GM20431 (cell line): ENCODE results near the gene PLEKHA8.

Source experiments
- in situ Hi-C: fragments of 300-500 bp; cut with MseI, MboI; formaldehyde crosslinking; loops from one replicate; pipeline ENCODE4 v1.15.0; 2020; ENCODE audit warnings: low sequenced_read_pairs; ENCODE audit not compliant: unreplicated experiment

The PLEKHA8 gene

DNA sequence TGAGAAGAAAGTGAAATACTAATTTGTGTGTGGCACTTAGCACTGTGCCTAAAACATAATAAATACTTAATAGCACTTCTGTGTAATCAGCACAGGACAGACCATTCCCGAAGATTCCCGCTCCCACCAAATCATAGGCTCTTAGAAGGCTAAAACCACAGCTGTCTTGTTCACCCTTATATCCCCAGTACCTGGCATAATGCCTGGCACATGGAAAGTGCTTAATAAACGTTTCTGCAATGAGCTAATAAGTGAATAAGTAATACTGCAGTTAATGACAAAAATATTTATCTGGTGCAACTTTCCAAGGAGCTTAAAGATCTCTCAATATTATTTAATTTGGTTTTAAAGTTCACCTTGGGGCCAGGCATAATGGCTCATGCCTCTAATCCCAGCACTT, 149.8 kb downstream of the PLEKHA8 start:
- in situ Hi-C loops = no loop called here

DNA sequence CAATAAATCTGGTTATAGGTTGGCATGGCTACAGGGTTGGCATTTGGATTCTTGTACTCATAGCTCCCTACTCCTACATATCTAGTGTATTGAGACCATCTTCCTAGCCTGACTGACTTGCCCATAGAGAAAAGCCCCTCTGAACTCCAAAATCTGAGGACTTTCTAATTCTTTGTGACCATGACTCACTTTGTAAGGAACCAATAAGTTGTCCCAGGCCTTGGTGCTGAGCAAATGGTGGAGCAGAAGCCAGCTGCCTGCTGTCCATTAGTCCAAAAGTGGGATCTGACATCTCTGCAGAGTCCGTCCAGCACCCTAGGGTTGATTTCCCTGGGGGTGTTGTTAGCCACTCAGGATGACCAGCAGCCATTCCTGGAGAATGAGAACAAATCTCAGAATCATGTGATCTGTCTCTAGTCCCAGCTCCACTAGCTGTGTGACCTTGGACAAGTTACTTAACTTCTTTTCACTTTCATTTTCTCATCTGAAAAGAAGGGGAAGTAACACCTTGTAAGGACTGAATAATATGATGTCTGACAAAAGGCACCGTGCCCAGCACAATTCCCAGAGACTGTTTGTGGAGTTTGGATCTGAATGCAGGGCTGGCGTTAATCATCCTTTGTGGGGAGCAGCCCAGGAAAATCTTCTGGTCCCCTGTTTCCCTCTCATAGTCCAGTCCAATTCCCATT, 150.7 kb downstream of the PLEKHA8 start:
- in situ Hi-C loops = no loop called here
